CD1c-positive myeloid dendritic cell (primary cell): ENCODE data around the gene TAF3.

Experiments used
- DNase-seq: peaks from one replicate; pipeline ENCODE4 v3.0.0-alpha.2; 2016; ENCODE audit errors: extremely low spot score

Gene TAF3

DNA sequence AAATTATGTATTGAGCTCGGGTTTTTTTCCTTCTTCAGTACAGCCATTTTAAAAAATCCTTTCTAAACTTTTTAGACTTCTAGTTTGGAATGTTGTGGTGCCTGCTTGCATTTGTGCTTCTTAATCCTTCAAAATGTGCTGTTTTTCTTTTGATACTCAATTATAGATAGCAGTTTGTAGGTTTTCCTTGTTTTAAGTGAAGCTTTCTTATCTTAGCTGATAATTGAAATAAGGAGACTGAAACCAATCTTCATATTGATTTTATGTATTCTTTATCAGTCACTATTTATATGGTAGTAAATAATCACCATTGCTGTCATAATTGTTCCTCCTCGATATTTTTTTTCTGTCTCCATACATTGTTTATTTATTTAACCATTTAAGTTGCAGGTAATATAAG lies 56.6 kb downstream of the TAF3 start:
- DNase-seq = no peak

GRCh38 chr10:7876541-7877127 lies 58.3 kb downstream of the TAF3 start:
- no peak for DNase-seq

GRCh38 chr10:7881119-7881518 lies 62.8 kb downstream of the TAF3 start:
- no peak for DNase-seq

DNA sequence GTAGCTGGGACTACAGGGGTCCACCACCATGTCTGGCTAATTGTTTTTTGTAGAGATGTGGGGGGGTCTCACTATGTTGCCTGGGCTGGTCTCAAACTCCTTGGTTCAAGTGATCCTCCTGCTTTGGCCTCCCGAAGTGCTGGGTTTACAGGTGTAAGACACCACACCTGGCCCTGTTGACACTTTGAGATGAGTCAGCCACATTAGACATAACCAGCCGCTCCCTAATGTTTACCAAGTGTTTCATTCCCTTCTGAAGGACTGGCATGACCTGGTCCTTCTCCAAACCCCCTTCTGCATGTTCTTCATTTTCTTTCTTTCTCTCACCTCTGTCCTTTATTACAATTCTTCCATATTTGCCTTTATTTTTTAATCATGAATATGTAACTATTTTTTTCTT lies 67.8 kb downstream of the TAF3 start:
- no peak for DNase-seq

DNA sequence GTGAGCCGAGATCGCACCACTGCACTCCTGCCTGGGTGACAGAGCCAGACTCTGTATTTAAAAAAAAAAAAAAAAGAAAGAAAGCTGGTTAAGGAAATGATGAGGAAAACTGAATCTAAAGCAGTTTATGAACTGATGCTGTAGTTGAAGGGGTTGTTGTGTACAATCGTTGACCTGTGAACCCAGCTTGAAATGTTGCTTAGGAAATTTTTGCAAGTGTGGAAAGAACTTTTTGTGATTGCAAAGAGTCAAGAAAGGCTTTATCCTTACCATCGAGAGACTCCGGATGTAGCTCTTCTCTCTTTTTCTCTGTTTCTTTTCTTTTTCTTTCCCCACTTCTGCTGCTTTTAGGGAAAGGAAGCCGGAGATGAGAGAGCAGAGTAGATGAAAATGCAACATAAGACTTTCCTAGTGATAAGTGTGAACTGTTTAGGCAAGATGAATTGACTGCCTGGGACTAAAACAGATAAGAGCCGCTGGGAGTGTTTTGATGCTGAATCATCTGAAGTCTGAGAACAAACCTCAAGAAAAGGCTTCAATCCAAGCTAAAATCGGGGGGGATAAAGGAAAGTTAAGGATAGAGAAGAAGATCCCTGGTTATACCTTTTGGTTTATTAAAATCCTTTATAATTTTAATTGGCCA lies 69.0 kb downstream of the TAF3 start:
- no peak for DNase-seq

DNA sequence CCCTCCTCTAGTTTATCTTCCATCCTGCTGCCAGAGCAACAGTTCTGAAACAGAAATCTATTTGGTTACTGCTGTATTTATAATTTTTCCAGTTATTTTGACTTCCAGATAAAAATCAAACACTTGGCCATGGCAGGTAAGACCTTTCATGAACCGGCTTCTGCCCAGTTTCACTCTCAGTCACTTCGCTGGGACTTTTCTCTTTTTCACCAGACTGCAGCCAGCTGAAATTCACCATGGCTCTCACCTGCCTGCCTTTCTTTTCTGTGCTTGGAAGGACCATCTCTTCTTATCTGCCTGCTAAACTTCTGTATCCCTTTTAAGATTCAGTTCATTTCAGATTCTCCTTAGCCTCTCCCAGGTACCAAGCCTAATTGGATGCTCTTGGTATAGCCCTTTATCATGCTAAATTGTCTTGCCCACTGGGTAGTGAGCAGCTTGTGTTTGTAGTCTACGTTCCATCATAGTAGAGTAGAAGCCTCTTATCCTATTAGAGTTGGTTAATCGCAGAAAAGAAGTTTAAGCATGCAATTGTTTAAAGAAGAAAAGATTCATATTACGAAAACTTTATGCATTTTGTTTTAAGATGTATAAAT lies 71.7 kb downstream of the TAF3 start:
- no peak for DNase-seq

GRCh38 chr10:7890781-7891180 lies 72.5 kb downstream of the TAF3 start:
- no peak for DNase-seq

DNA sequence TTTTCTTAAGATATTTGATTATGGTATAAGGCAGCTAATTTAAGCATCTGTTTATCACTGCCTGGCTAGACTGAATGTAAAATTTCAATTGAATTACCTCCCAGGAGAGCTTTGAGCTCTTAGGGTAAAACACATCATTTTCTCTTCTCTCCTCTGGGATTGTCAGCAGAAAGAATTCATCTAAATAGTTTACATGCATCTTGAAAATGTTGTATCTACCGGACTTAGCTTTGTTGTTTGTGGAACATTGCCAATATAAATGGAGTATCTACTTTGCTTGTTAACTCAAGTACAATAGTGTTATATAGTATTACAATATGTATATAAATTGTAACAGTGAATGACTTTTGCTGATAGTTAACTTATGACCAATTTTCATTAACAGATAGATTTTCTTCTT lies 73.3 kb downstream of the TAF3 start:
- no peak for DNase-seq

DNA sequence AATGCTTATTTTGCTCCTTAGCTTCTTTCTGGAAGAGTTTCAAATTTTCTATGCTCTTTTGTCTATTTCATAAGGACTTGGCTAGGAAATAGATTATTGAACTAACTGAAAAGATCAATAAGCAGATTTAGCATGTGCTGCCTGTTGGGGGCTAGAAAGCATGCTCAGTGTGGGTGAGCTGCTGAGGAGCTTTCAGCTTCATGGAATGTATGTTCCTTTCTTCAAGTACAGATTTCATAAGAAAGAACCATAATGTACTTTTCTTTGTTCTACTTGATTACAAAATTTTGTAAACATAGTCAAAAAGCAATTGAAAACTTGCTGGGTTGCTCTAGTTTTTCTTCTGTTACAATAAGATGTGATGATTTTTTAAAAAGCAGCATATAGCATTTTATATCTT lies 73.8 kb downstream of the TAF3 start:
- DNase-seq = no peak

GRCh38 chr10:7895699-7896090 lies 77.4 kb downstream of the TAF3 start:
- no peak for DNase-seq

GRCh38 chr10:7896297-7896696 lies 78.0 kb downstream of the TAF3 start:
- no peak for DNase-seq

DNA sequence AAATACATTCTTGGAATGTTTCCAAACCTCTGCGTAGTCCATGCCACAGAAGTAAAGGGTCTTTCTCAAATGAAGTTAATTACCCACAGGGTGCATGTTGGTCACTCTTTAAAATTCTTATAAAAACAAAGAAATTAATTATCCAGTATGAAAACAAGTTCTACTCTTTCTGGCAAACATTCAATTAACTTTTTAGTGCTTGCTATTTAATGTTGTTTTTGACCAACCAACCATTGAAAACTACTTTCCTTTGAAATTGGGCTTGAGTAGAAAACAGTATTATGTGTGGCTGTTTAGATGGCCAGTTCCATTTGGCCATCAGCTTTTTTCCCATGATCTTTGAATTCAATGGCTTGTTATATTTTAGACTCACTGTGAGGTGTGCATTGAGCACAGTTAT lies 83.0 kb downstream of the TAF3 start:
- no peak for DNase-seq

- no peak for DNase-seq
Observed at GRCh38 chr10:7902413-7902812, 84.1 kb downstream of the TAF3 start.

DNA sequence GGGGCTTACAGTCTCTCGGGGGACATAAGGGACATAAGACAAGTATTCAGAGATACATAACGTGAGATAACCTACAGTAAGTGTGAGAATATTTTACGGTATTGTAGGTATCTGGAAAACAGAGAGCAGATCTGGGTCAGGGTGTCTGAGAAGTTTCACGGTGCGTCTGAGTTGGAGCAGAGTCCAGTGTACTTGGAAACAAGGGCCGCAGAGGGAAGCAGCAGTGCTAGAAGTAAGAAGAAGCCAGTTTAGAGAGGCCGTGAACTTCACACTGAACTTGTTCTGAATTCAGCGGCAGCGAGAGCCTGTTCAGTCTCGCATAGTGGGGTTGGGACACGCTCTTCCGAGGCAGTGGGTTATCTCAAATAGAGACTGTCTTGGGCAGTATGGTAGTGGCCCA lies 85.5 kb downstream of the TAF3 start:
- DNase-seq = no peak

- no peak for DNase-seq
Observed at GRCh38 chr10:7906128-7906527, 87.8 kb downstream of the TAF3 start.

DNA sequence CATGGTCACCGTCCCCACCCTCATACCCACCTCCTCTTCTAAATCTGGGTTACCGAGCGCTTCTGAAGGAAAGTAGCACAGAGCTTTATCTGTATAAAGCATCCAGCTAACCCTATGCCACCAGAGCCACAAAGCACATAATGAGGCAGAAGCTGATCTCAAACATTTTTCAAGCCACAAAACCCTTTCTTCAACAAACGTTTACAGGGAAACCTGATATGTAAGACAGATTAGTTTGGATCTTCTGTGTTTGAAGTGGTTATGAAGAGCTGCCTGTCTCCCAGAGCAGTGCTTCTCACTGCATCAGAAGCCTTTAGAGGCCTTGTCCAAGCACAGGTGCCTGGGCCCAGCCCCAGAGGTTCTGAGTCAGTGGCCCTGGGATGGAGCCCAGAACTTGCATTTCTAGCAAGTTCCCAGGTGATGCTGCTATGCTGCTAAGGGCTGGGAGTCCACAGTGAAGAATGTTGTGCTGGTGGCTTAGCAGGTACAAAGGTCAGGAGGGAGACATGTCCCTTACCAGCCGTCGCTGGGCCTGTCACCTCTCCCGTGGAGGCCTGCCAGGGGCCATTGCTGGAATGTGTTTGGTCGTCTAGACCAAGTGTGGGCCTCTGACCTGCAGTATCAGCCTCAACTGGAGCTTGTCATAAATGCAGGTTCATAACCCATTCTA lies 90.4 kb downstream of the TAF3 start:
- no peak for DNase-seq

- DNase-seq = no peak
Observed at GRCh38 chr10:7913126-7913872, 95.0 kb downstream of the TAF3 start.

- DNase-seq = no peak
Observed at GRCh38 chr10:7915923-7916536, 97.7 kb downstream of the TAF3 start.

DNA sequence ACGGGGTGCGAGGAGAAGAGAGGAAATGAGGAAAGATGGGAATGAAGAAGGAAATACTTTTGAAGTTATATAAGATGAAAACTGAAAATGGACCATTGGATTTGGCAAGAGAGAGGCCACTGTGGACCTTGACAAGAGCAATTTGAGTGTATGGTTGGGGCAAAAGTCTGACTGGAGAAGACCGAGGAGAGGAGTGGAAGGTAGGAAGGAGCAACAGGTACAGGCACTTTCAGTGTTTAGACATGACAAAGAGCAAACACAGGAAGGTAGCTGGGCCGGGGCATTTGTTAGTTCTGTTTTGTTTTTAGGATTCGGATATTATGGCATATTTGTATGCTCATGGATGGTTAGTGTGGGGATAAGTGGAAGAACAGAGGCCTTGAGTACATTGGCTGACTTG lies 99.4 kb downstream of the TAF3 start:
- no peak for DNase-seq

GRCh38 chr10:7922707-7923106 lies 104.4 kb downstream of the TAF3 start:
- no peak for DNase-seq

DNA sequence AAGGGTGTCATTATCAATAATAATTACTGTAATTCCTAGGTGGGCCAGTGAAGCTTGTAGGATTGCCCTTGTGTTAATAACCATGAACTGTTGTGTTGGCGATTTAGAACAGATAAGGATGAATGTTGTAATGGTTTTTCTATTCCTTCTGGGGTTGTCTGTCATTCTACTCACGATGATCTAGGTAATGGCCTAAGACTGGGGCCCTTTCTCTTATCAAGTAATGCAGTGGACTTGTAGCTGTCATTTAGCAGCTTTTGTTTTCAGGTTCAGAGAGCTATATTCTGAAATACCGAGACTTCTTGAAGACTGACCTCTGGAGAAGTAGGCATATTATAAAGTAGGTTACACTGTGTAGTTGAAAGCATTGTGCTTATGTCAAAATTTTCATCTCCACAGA lies 110.2 kb downstream of the TAF3 start:
- no peak for DNase-seq
